ENCODE measurements around the gene HS3ST6.
"Not testable (repeated sequence)": the region's sequence is repeated elsewhere in the genome, so short reads cannot be mapped to it uniquely, and the experiment has no call there.

DNA sequence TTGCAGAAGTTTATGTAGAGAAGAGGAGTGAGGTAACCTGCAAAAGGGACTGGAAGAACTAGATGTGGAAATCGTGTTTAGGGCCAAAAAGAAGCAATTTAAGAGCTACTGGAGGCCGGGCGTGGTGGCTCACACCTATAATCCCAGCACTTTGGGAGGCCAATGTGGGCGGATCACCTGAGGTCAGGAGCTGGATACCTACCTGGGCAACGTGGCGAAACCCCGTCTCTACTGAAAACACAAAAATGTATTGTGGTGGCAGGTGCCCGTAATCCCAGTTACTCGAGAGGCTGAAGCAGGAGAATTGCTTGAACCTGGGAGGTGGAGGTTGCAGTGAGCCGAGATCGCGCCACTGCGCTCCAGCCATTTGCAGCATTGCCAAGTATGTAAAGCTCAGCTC is 42.1 kb downstream of the HS3ST6 start:
- not testable (repeated sequence) for TF ChIP-seq EZH2 (IDR thresholded peaks at IDR 0.05); POLR2AphosphoS5 (IDR thresholded peaks at IDR 0.05; ENCODE audit: borderline replicate concordance, low read depth, low read length); FOXP2 (optimal IDR thresholded peaks at IDR 0.05; ENCODE audit: control extremely low read depth, extremely low read length, insufficient read depth)
